SIG-M5 (cell line): Measurements from ENCODE around the gene ERFL.

Experiments used
- DNase-seq: peaks from one replicate; lab custom pipeline; 2025; lab: John Stamatoyannopoulos, UW

Gene ERFL

DNA sequence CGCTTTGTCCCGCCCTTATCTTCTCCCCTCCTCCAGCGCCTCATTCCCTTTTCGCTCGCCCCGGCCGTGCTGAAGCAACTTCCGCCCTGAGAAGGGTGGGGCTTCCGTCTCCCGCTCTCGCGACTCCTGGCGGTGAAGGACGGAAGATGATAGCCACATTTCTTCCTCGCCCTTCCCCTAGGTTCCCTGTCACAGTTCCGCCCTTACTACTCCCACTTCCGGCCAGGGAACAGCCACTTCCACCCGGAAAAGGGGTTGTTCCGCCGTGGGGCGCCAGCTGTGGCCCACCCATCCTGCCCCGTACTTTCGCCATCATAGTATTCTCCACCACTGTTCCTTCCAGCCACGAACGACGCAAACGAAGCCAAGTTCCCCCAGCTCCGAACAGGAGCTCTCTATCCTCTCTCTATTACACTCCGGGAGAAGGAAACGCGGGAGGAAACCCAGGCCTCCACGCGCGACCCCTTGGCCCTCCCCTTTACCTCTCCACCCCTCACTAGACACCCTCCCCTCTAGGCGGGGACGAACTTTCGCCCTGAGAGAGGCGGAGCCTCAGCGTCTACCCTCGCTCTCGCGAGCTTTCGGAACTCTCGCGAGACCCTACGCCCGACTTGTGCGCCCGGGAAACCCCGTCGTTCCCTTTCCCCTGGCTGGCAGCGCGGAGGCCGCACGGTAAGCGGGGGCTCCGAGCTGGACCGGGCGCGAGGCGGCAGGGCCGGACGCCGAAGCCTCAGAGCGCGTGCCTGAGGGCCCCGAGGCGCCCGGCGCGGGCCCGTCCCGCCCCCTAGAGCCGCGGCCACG is 68.4 kb downstream of the ERFL start, which contains the start of gene RPS19:
Gene RPS19, plus strand, starts transcription at position 638 of the 801 bp plus-strand sequence. CDS start 520 bp downstream, outside the sequence.
- peak; percentile 92 for DNase-seq

- no peak for DNase-seq
Observed at GRCh38 chr19:41859213-41859617, 69.0 kb downstream of the ERFL start.
